ENCODE results near the gene ALG8.
A peak's percentile ranks its signal among the peaks of the same experiment; 100 is the strongest.
"Not testable (repeated sequence)": the region's sequence is repeated elsewhere in the genome, so short reads cannot be mapped to it uniquely, and the experiment has no call there.

ALG8 gene

DNA sequence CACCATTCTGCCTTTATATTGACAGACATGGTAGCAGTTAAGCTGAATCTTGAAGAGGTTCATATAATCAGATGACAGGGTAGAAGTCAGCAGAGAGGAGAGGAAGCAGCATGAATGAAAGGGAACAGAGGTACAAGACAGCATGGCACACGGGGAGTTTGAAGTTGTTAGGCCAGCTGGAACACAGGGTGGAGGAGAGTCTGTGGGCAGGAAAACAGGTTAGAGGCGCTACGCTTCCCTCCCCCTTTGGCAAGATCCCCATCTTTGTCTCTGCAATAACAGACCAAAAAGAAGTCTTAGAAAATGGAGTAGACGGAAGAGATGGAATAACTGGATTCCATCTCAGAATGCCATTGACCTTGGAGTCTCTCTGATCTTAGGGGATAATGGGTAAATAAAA is 39.8 kb downstream of the ALG8 start:
- DNase-seq = no peak

- DNase-seq = no peak
Observed at GRCh38 chr11:78097666-78098385, 41.6 kb downstream of the ALG8 start.

DNA sequence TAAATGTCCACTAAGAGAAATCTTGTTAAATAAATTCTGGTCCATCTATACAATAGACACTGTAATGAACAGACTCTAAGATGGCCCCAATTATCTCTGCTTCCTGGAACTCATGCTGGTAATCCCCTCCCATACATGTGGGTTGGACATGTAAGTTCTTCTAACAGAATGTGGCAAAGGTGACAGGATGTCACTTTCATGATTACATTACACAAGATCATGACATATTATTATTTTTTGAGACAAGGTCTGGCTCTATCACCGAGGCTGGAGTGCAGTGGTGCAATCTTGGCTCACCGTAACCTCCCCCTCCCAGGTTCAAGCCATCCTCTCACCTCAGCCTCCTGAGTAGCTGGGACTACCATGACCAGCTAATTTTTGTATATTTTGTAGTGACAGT is 45.2 kb downstream of the ALG8 start:
- DNase-seq = no peak

GRCh38 chr11:78086521-78087074 is 52.8 kb downstream of the ALG8 start:
- DNase-seq = peak; percentile 63

DNA sequence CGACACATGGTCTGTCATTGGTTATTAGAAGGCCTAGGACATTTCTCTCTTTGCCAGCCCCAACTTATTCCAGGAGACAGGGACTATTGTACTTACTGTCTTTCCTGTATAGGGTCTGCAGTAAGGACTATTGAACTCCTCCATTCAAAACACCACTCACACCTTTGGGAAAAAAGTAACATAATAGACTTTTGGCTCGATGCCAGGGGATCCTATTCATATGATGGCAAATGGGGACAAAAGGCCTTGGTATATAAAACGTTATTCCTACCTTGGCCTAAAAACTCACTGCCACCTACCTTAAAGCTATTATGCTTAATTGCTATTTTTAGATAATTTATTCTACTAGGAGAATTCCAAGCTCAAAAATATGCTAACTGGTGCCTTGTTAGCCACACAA is 53.5 kb downstream of the ALG8 start:
- DNase-seq = no peak

DNA sequence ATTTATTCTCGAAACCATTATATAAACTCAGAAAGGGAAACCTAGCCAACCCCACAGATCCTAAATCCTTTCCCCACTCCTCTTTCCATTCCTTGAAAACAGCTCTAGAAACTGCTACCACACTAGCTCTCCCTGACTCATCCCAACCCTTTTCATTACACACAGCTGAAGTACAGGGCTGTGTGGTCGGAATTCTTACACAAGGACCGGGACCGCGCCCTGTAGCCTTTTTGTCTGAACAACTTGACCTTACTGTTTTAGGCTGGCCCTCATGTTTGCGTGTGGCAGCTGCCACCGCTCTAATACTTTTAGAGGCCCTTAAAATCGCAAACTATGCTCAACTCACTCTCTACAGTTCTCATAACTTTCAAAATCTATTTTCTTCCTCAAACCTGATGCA is 54.9 kb downstream of the ALG8 start:
- DNase-seq = not testable (repeated sequence)

- DNase-seq = no peak
Observed at GRCh38 chr11:78083021-78083420, 56.4 kb downstream of the ALG8 start.

GRCh38 chr11:78082146-78082545 is 57.3 kb downstream of the ALG8 start:
- DNase-seq = no peak

GRCh38 chr11:78081583-78081982 is 57.8 kb downstream of the ALG8 start:
- no peak for DNase-seq

DNA sequence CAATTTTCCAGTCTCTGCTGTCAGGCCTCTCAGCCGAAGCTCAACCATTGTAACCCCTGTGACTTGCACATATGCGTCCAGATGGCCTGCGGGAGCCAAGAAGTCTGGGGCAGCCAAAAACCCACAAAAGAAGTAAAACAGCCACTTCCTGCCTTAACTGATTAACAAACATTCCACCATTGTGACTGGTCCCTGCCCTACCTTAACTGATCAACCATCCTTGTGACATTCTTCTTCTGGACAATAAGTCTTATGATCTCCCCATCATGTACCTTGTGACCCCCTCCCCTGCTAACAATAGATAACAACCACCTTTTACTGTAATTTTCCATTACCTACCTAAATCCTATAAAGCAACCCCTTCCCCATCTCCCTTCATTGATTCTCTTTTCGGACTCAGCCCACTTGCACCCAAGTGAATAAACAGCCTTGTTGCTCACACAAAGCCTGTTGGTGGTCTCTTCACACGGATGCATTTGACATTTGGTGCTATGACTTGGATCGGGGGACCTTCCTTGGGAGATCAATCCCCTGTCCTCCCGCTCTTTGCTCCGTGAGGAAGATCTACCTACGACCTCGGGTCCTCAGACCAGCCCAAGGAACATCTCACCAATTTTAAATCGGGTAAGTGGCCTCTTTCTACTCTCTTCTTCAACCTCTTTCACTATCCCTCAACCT is 58.5 kb downstream of the ALG8 start:
- DNase-seq = peak; percentile 76

DNA sequence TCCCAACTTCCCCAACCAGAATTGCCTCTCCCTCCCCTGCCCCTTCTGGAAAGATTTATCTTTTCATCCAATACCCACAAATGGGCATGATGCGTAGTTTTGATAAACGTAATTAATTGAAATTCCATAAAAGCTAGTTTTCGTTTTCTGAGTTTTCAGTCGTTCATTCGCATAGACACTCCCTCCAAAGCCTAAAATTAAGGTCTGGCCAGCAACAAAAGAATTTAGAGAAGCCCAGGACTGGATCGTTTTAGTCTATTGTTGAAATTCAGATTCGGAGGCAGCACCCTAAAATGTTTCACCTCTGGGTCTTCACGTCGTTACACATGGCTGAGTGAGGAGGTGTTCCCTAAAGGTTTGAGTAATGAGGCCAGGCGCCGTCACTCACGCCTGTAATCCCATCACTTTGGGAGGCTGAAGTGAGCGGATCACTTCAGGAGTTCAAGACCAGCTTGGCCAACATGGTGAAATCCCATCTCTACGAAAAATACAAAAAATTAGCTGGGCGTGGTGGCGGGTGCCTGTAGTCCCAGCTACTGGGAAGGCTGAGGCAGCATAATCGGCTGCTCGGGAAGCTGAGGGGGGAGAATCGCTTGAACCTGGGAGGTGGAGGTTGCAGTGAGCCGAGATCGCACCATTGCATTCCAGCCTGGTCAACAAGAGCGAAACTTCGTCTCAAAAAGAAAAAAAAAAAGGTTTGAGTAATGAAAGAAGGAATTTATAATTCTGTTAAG is 59.2 kb downstream of the ALG8 start:
- DNase-seq = no peak

- peak; percentile 84 for DNase-seq
Observed at GRCh38 chr11:78079232-78080083, 60.0 kb downstream of the ALG8 start, which contains the start of gene NDUFC2. NDUFC2 (minus strand) TSS chr11:78079862; CDS start chr11:78079744, 118 bp downstream.

- DNase-seq = no peak
Observed at GRCh38 chr11:78078218-78079167, 60.9 kb downstream of the ALG8 start.

GRCh38 chr11:78077592-78077991 is 61.8 kb downstream of the ALG8 start:
- not testable (repeated sequence) for DNase-seq

DNA sequence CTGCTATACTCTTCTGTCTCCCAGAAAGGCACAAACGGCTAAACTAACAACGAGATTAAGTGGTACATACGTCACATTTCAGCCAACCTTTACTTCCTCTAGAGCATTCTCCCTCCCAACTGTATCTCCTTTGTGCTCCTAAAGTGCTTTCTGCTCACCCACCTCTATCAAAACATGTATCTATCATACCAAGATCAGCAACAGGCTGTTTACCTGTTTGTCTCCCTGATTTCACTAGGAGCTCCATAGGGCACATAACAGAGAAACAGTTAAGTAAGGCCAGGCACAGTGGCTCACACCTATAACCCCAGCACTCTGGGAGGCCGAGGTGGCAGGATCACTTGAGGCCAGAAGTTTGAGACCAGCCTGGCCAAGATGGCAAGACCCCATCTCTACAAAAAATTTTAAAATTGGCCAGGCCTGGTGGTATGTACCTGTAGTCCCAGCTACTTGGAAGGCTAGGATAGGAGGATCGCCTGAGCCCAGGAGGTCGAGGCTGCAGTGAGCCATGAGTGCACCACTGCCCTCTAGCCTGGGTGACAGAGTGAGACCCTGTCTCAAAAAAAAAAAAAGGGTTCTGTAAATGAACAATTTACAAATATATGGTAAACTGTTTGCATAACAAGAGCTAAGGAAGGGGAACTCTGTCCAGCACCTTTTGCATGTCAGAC is 62.6 kb downstream of the ALG8 start:
- no peak for DNase-seq

- DNase-seq = no peak
Observed at GRCh38 chr11:78074756-78075155, 64.7 kb downstream of the ALG8 start.

DNA sequence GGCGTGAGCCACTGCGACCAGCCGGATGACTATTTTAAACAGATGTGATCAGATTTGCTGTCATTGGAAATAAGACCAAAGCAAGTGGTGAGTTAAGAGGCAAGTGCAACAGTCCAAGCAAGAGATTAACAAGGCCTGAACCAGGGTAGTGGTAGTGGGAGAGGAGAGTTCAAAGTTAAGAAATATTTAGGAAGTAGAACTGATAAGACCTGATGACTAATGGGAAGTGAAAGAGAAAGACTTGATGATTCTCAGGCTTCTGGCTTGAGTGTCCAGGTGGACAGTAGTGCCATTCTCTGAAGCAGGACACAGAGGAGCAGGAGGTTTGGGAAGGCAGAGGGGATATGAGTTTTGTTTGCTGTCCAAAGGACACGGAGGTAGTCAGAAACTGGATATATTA is 67.0 kb downstream of the ALG8 start:
- DNase-seq = no peak

- DNase-seq = no peak
Observed at GRCh38 chr11:78071717-78072116, 67.7 kb downstream of the ALG8 start.

DNA sequence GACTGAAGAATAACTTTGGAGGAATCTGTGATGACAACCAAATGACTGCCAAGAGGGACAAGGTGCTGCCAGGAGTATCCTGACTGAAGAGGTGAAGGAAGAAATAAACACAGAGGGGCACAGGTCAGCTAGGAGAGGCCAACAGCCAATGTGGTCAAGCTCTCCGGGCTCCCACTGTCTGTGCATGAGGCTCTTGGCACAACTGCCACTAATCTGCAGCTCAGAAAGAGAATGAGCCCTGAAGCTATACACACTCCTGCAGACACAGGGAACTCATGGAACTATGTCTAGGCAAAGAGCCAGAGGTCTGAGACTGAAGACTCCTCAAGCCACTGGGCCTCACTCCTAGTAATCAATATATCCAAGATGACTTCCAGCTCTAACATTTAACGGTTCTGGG is 68.8 kb downstream of the ALG8 start:
- no peak for DNase-seq

GRCh38 chr11:78069465-78069864 is 70.0 kb downstream of the ALG8 start:
- DNase-seq = no peak

- DNase-seq = no peak
Observed at GRCh38 chr11:78067704-78068103, 71.7 kb downstream of the ALG8 start.
